GM21825 (cell line): Measurements from ENCODE around the gene PRKCB.
A peak's percentile ranks its signal among the peaks of the same experiment; 100 is the strongest.

Experiments used
- ATAC-seq: cut with Tn5 transposase; IDR thresholded peaks from one replicate; pipeline ENCODE4 v1.9.1; 2021; ENCODE audit warnings: mild to moderate bottlenecking, moderate library complexity; ENCODE audit not compliant: unreplicated experiment

PRKCB gene

DNA sequence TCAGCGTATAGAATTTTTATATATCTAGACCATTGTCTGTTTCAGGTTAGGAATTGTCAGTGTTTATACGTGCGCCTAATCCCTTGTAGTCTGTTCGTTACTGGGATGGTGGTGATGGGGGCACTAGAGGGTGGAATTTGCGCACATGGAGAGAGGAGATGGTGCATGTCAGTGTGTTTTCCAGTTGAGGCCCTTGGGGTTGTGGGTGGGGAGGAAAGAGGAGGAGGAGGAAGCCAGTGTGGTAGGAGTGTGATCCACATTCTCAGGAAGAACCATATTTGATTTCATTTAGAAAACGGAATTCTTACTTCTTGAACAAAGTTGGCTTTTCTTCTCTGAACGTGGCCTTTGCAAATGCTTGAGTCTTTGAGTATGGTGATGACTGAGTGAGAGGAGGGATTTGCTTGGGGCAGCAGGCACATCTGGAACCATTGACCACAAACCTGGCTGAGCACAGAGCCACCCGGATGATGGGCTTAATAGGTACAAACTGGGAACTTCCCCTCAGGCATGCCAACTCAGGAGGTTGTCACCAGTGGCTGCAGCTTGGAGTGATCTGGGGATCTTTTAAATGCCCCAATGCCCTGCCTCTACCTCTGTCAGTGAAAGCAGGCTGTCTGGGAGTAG lies 98.9 kb downstream of the PRKCB start:
- no peak for ATAC-seq

DNA sequence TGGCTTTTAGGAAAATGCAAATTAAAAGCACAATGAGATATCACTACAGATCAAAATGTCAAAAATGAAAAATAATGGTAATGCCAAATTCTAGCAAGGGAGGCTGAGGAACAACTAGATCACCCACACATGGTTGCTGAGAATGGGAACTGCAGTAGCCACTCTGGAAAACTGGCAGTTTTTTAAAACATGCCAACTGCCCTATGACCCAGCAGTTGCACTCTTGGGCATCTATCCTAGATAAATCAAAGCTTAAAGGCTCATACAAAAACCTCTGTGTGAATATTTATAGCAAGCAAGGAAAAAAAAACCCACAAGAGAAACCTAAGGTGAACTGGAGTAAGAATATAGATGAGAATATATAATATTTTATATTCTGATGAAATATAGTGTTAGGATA lies 104.3 kb downstream of the PRKCB start:
- no peak for ATAC-seq

DNA sequence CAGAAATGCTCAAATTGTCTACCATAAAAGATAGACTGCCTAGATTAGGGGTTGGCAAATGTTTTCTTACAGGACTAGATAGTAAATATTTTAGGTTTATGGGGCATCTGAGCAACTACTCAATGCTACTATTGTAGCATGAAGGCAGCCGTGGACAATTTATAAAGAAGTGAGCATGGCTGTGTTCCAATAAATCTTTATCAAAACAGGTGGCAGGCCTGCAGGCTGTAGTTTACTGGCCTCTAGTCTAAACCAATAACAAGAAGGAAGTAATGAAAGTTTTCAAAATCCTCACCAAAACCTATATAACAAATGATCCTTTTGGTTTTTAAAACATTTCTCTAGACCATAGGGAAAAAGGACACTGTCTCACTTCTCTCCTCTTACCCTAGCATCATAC lies 105.2 kb downstream of the PRKCB start:
- no peak for ATAC-seq

DNA sequence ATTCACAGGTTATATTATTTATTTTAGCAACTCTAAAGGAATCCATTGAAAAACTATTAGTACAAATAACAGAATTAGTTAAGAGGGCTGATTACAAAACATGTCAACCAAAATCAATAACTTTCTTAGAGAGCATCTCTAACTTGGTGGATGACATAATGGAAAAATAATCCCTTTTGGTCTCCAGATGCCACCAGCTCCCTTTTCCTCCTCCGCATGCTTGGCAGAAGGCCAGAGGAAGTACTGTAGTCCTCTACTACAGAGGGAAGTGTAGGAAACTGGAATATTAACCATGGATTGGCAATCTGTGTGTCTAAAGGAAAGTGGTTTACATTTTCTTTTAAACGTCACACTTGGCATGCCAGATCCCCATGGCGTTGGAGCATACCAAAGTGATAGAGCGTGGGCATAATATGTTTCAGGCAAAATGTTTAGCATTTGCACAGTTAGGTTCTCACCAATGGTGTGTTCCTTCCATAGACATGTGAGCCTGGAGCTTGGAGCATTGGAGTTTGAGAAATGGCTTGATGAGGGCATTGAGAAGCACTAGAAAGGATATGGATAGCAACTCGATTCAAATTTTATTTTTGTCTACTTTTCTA lies 106.3 kb downstream of the PRKCB start:
- ATAC-seq: no peak

DNA sequence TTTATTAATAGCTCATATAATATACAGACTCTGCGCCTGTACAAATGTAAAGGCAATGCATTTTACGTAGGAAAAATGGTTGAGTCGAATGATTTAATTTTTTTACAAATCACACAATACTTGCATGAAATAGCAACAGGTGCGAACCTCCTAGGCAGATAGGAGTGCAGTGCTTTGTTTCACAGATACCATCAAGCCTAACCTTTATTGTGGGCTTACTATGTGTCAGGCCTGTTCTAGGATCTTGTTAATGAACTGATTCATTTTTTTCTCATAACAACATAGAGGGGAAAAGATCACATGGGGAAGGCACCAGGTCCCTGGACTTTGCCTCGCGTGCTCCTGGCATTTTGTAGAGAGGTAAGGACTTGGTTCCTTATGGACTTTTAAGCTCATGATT lies 107.8 kb downstream of the PRKCB start:
- ATAC-seq: no peak

DNA sequence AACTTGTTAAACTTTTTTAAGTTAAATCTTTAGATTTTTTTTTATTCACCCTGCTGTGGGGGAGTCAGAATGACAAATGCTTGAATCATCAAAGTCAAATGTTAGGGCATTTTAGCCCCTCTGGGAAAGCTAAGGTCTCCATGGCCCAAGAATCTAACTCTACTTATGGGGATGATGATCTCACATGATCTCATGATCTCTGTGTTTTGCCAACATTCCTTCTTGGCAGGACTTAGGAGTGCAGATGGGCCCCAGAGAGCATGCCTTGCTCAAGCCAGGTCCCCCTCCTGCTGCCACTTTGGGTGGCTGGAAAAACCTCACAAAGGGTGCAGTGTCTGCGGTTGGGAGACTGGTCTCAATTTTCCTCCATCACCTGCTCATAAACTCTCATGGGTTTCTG lies 108.6 kb downstream of the PRKCB start:
- ATAC-seq: no peak

DNA sequence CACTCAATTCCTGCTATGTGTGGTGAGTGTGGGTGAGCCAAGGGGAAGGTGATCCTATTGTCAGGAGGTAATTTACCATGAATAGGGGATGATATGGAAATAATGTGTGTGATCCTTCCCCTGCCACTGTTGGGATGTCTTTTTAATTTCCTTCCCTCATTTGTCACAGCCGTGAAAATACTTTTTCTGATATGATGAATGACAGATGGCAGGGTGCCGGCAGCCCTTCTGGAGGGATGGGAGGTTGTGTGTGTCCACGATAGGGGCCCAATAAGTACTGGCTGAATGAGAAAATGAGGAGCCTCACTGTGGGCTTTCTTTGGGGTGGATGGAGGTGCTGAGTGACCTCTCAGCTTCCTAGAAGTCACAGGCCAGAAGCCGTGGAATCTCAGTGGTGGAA lies 109.5 kb downstream of the PRKCB start:
- ATAC-seq: no peak

DNA sequence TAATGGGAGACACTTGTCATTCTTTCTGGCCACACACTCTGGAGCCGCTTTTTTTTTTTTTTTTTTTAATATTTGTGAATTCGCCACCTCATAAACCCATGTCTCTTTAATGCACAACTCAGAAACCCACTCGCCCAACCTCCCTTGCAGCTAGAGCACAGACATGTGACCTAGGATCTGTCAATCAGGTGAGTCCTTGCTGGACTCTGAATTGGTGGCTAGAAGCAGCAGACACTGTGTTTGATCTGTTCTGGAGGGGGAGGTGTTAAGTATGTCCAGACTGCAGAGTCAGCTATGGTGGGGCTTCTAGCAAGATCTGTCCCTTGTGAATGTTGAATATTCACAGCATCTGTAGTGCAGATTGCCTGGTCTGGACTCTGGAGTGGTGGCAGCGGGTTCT lies 112.1 kb downstream of the PRKCB start:
- no peak for ATAC-seq

DNA sequence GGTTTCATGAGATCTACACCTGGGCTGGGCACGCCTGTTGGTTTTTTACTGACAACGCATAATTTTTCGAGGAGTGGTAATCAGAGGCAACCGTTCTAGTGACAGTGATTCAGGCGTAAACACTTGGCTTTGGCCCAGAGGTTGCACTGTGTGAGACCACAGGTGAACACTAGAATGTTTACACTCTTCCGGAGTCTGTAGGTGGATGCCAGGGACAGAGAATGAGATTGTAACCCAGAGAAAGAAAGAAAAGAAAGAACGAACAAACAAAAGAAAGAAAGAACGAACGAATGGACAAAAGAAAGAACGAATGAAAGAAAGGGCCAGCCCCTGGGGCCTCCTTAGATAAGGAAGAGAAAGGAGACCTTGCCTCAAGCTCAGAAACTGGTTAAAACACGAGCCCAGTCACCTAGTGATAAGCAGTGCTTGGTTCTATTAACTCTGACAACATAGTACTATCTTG lies 113.2 kb downstream of the PRKCB start:
- ATAC-seq: no peak

DNA sequence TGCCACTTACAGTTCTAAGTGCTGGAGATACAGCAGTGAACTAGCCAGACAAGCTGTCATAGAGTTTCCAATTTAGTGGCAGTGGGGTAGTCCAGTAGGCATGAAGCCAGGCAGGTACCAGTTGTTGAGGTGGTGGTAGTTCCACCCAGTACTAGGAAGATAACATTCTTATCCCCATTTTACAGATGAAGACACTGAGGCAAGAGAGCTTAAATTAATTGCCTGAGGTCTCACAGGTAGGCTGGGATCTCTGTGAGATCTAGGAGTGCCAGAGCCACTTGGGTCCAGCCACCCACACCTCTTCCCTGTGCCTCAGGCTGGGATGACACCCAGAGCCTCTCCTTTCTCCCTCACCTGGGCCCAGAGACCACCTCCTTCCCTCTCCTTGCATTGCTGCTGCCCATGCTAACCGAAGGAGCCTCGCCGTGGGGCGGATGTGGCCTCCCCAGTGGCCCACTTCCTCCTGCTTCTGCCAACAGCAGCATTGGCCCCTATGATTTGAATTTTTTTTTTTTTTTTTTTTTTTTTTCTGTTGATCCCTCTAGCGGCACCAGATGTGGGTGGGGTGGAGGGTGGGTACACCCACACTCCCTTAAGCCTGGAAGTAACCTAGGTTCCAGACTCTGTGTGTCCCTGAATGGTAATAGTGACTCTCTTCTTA lies 114.0 kb downstream of the PRKCB start:
- ATAC-seq: peak; percentile 44

DNA sequence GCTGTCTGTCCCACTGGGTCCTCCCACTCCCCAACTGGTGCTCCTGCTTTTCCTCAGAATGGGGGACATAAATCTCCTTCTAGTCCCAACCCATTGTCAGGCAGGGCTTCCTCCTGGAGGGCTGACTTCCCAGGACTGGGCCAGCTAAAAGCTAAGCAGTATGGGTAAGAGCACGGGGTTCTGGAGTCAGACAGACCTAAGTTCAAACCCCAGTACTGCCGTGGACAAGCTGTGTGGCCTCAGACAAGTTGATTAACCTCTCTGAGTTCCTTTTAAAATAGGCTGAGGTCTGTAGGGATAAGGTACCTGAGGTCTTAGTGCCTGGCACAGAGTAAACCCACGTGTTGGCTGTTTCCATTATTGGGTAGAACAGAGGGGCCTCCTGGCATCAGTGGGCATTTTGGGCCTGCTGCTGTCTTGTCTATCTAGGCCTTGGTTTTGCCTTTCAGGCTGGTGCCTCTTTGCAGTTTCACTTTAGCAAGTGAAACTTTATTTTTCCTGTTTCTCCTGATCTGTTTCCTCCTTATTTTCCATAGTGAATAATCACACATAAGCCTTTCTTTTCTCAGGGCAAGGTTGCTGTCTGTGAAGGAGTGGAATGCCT lies 114.6 kb downstream of the PRKCB start:
- ATAC-seq: no peak

DNA sequence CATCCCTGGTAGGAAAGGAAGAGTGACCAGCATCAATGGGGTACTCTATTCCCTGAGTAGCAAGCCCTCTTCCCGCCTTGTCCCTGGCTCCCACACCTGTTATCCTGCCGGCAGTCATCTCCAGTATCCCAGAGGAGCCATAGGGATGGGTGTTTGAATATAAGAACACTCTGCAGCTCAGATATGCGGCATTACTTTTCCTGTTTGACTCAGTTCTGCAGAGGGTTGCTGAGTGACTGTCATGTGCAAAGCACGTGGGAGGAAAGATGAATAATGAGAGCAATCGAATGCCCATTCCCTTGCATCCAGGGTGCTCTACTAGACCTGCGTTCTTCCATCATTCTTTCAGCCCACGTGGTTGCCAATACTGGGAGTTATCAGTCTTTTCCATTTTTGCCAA lies 115.1 kb downstream of the PRKCB start:
- ATAC-seq: no peak

DNA sequence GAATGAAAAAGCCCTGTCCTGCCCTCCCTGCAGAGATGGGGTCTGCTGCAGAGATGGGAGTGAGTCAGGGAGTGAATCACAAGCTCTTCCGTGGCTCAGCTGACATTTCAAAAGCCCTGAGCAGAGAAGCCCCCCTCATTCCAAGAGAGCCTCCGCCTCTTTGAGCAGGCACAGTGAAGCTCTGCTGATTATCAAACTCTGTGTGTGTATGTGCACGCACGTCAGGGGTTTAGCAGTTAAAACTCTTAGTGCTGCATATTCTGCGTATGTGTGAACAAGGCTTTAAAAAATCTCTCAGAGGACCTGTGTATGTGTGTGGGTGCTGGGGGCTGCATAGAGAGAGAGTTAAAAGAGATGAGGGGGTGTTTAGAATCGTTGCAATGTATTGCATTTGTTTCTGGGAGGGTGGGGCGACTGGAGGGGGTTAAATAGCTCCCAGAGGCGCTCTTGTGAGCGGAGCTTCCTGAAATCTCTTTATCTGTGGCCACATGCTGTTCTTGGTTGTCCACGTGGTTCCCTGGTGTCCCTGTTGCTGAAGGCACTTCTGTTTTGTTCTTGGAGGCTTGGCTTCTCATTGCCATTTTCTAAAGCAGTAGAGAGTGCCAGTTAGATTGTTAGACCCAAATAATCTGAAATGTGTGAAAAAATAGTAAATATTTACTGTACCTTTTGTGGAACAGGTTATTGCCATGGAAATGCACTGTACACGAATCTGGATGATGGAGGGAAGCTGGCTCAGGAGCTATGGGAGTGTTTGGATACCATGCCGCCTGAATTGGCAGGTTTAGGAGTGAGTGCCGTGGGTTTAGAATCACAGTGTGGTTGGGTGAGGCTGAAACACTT lies 116.6 kb downstream of the PRKCB start:
- no peak for ATAC-seq

DNA sequence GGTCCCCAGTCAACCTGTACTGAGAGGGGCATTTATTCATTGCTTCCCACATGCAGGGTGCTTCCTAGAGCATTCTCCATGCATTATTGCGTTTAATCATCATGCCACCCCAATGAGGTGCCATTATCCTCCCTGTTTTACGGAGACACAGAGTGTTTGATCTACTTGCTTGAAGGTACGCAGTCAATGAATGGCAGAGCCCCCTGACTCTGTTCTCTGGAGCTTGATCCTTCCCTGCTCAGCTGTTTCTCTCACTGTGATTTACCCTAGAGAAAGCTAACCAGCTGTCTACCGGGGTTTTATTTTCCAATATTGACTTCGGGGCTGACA lies 117.2 kb downstream of the PRKCB start:
- no peak for ATAC-seq

DNA sequence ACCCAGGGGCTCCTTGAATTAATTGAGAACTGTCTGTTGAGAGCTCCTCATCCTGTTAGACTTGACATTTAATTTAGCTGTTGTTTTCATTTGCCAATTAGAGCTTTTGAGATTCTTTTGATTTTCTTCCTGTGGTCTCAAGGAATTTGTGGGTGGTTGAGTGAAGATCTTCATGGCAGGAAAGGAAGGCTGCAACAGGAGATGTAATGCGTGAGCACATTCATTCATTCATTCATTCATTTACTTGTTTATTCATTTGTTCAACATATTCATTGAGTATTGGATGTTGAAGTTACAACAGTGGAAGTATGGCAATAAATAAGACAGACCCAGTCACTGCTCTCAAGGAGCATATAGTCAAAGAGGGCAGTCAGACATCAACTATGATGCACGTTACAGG lies 117.7 kb downstream of the PRKCB start:
- no peak for ATAC-seq

DNA sequence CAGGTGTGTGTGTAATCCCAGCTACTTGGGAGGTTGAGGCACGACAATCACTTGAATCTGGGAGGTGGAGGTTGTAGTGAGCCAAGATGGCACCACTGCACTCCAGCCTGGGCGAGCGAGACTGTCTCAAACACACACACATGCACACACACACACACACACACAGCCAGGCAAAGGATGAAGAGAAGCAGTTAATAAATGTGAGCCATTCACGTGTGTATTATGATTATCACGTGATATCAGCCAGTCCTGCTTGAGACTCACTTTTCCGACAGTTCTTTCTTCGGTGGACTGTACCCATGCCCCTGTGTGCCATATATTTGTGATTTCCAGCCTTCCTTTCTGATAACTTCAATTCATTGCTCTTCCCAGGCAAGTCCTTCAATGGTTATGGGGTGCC lies 119.3 kb downstream of the PRKCB start:
- ATAC-seq: no peak

DNA sequence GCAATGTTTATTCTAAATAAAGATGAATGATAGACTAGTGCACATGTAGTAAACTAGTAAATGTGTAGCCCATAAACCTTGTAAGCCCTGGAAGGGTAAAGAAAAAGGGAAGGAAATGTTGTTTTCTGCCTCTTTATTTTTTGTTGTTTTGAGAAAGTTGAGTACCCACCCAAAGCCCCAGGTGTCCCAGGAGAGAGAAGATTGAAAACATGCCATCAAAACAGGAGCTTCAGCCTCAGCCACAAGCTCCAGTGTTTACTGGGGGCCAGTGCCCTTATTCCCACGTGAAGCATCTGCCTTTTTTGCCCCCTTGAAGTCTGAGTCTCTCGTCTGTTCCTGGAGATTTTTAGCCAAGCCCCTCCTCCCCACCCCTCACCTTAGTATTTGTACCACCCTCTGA lies 121.5 kb downstream of the PRKCB start:
- no peak for ATAC-seq

DNA sequence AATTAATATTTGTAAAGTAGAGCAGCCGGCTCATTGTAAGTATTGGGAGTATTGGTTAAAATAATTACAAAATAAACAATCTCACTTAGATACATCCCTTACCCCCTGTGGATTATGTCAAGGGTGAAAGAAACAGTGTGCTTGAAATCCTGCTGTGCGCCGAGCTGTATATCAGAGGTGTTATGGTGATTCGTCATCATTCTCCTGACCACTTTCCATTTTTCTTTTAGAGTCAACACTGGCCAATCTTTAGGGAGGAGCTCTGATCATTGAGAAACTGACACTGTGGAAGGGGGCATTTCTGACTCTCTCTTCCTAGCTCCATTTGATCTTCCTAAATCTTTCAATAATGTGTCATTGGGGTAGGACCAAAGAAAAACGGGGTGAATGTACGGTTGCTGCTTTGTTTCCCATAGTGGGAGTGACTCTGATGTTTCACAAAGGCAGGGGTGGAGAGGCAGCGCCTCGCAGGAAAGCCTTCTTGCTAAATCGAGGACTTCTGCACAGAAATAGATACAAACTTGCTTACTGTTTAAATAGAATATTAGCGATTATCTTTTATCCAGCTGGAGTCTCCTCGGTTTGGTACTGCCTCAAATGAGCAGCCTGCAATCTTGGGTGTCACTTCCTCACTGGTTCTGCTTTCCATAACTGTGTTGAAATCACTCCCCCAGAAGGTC lies 123.4 kb downstream of the PRKCB start:
- ATAC-seq: no peak

DNA sequence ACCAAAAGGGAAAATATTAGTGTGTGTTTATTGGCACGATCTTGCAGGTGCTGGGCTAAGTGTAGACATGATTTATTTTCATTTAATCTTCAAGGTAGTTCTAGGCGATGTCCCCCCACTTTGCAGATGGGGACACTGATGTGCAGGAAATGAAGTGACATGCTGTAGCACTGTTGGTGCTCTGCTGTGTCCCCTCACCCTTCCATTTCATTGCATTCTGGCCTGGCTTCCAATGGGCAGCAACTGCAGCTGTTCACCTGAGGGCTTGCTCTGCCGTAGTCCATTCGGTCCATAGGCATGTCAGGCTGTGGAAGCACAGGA lies 123.9 kb downstream of the PRKCB start:
- no peak for ATAC-seq

DNA sequence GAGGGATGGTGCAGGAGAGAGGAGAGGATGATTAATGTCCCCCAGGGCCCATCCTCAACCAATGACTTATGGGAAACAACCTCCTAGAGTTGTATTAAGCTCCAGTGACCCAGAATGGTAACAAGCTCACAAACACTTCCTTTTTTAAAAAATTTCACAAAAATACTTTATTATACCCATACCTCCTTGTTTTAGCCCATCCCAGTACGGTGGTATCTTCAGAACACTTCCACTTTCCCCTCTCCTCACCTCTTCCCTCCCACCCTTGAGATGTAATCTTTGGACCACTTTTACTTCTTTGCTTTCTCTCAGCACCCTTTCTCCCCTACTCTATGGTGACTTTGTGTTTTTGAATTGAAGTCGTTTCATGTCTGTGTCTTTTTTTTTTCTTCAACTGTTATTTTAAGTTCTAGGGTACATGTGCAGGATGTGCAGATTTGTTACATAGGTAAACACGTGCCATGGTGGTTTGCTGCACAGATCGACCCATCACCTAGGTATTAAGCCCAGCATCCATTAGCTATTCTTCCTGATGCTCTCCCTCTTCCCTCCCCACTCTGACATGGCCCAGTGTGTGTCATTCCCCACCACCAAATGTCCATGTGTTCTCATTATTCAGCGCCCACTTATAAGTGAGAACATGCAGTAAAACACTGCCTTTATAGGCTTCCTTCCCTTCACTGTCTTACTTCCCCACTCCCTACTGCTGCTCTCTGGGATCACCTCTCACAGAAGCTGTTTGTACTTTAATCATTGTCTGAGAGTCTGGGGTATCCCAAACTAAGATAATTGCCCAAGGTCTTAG lies 124.5 kb downstream of the PRKCB start:
- ATAC-seq: no peak
